Fibroblast of upper back skin (primary cell): Measurements from ENCODE around the gene GIPC1.
"Not testable (repeated sequence)": the region's sequence is repeated elsewhere in the genome, so short reads cannot be mapped to it uniquely, and the experiment has no call there.

Experiments used
- DNase-seq: peaks from one replicate; pipeline ENCODE4 v3.0.0-alpha.2; 2013

GIPC1 gene

DNA sequence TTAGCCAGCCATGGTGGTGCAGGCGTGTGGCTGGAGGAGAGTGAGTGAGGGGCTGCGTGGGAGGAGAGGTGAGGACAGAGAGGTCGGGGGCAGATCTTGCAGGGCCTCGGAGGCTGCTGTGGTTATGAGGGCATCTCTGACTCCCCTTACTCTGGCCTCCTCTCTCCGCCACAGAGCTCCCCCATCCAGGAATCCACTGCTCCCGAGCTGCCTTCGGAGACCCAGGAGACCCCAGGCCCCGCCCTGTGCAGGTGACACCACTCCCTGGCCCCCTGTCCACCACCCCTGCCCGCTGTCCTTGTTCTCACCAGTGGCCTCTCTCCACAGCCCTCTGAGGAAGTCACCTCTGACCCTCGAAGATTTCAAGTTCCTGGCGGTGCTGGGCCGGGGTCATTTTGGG, 28.5 kb downstream of the GIPC1 start:
- no peak for DNase-seq

DNA sequence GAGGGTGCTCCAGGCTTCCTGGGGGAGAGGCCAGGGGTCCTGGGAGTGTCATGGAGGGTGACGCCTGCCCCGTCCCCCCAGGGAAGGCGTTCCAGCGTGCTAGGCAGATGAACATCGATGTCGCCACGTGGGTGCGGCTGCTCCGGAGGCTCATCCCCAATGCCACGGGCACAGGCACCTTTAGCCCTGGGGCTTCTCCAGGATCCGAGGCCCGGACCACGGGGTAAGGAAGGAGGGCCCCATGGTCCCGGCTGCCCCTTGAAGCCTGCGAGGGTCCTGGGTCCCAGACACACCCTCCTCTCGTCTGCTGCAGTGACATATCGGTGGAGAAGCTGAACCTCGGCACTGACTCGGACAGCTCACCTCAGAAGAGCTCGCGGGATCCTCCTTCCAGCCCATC, 32.2 kb downstream of the GIPC1 start:
- DNase-seq: no peak

DNA sequence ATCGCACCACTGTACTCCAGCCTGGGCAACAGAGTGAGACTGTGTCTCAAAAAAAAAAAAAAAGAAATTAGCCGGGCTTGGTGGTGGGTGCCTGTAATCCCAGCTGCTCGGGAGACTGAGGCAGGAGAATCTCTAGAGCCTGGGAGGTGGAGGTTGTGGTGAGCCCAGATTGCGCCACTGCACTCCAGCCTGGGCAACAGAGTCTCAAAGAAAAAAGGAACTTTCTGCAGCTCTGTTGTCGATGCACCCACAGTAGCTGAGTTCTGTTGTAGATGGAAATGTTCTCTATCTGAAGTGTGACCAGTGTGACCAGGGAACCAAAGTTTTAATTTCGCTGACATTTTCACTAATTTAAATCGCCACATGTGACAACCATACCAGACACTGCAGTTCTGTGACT, 33.5 kb downstream of the GIPC1 start:
- DNase-seq: not testable (repeated sequence)

DNA sequence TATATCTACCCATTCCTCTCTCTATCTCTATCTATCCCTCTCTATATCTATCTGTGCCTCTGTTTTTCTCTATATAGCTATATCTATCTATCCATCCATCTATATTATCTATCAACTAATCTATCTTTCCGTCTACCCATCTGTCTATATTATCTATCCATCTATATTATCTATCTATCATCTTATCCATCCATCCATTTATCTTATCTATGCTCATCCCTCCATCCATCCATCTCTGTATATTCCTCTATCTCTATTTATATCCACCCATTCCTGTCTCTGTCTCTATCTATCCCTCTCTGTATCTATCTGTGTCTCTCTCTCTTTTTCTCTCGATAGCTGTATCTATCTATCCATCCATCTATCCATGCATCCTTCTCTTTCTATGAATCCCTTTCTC, 35.0 kb downstream of the GIPC1 start:
- no peak for DNase-seq

DNA sequence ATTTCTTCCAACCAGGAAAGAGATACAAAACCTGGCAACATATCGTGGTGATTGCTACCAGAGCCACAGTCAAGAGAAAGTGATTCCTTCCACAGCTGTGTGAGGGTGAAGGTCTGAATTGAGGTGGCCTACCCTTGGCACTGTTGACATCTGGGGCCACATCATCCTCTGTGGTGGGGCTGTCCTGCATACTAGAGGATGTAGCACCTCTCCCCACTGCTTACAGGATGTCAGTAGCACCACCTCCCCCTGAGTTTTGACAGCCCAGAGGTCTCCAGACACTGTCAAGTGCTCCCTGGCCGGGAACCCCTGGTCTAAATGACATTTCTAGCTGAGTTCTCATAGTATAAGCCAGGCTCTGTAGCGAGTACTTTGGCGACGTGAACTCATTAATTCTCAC, 36.2 kb downstream of the GIPC1 start:
- DNase-seq: no peak

DNA sequence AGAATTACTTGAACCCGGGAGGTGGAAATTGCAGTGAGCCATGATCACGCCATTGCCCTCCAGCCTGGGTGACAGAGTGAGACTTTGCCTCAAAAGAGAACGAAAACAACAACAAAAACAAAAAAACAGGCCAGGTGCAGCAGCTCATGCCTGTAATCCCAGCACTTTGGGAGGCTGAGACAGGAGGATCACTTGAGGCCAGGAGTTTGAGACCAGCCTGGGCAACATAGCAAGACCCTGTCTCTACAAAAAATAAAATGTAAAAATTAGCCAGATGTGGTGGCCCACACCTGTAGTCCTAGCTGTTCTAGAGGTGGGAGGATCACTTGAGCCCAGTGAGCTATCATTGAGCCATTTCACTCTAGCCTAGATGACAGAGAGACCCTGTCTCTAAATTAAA, 43.6 kb downstream of the GIPC1 start:
- DNase-seq: not testable (repeated sequence)

DNA sequence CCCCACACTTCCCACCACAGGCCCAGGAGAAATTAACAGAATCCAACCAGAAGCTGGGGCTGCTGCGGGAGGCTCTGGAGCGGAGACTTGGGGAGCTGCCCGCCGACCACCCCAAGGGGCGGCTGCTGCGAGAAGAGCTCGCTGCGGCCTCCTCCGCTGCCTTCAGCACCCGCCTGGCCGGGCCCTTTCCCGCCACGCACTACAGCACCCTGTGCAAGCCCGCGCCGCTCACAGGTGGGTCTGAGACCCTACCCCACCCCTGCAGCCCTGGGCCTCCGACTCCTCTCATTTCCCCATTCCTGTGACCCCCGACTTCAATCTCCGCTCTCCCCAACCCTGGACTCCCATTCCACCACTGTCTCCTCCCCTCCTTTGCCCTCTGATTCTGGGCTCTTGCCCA, 45.1 kb downstream of the GIPC1 start:
- no peak for DNase-seq

DNA sequence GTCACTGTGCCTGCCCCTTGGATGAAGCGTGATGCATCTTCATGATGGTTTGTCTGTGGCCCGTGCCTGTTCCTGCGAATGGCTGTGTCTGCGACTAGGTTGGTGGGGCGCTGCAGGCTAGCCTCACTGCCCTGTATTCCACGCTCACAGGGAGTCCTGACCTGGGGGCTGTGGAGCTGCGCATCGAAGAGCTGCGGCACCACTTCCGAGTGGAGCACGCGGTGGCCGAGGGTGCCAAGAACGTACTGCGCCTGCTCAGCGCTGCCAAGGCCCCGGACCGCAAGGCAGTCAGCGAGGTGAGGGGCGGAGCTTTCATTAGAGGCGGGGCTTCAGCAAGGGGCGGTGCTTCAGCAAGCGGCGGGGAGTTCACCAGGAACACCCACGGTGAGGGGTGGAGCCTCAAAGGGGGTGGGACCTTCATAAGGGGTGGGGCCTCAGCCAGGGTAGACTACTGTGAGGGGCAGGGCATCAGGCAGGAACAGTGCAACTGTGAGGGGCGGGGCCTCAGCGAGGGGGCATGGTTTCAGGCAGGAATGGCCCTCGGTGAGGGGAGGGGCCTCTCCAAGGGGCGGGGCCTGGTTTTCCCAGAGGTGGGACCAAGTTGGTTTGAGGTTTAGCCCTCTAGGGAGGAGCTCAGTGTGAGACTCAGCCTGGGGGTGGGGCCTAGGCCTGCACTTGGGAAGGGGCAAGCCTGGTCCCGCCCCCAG, 45.6 kb downstream of the GIPC1 start:
- no peak for DNase-seq

DNA sequence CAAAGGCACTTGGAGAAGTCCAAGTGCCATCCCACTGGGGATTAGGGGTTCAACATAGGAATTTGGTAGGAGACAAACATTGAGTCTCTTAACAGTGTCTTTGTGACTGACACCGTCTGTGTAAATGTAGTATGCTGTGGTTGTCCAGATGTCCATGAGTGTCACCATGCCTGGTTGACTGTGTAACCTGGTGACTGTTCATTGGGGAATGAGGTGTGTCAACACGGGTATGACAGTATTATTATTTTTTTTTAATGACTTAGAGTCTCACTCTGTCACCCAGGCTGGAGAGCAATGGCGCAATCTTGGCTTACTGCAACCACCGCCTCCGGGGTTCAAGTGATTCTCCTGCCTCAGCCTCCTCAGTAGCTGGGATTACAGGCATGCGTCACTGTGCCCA, 46.6 kb downstream of the GIPC1 start:
- no peak for DNase-seq

DNA sequence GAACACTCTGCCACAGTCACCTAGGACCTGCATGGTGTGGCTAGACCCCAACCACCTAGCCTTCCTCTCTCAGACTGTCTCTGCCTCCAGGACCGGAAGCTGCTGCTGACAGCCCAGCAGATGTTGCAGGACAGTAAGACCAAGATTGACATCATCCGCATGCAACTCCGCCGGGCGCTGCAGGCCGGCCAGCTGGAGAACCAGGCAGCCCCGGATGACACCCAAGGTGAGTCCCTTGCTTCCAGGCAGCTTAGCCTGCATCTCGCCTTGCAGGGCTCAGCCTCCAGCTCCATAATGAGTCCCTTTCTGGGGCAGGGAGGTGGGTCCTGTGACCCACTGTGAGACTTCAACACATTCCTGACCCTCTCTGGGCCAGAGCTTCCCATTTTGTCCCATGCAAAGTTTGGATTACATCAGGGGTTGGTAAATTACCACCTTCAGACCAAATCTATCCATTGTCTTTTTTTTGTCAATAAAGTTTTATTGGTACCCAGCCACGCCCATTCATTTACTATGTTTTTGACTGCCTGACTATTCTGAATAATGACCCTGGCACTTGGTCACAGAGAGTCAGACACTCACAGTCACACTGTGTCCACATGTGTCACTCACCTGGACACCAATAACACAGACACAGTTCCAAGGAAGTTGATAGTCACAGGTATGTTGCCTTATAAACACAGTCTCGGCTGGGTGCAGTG, 49.4 kb downstream of the GIPC1 start:
- DNase-seq: no peak

DNA sequence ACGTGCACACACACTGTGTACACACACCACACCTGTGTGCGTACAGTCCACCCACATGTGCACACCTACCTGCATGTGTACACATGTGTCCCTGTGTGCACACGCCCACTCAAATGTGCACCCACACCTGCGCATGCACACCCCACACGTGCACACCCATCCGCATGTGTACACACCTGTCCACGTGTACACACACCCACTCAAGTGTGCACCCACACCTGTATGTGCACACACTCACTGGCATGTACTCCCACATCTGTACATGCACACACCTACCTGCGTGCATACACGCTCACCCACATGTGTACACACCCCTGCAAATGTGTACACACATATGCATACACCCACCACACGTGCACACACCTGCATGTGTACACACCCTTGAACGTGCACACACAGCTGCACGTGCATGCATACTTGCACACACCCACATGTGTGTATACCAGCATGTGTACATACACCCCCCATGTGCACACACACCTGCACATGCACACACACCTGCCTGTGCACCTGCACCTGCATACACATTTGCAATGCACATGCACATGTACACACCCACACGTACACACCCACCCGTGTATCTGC, 52.2 kb downstream of the GIPC1 start:
- no peak for DNase-seq

DNA sequence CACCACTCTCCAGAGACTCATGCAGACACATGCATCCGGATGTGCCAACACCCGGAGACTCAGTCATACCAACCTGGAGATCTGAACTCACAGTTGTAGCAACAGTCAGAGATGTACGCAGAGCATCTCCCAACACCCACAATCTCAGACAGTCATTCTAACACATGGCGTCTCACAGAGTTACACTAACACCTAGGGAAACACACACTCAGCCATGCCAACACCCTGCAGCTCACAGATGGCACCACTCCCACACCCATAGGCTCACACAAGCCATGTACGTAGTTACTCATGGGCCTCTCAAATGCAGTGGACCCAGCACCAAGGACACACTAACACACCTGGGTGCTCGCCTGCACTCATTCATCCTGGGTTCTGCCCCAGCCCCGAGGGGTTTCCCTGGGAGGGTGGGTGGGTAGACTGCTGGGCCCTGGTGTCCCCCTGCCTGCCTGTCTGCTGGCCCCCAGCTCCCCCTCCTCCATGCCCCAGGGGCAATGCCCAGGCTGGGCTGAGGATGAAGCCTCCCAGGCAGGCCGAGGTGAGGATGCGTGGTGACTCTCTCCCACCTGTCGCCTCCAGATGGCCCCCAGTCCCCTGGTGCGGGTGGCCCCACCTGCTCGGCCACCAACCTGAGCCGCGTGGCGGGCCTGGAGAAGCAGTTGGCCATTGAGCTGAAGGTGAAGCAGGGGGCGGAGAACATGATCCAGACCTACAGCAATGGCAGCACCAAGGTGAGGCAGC, 52.9 kb downstream of the GIPC1 start:
- no peak for DNase-seq

DNA sequence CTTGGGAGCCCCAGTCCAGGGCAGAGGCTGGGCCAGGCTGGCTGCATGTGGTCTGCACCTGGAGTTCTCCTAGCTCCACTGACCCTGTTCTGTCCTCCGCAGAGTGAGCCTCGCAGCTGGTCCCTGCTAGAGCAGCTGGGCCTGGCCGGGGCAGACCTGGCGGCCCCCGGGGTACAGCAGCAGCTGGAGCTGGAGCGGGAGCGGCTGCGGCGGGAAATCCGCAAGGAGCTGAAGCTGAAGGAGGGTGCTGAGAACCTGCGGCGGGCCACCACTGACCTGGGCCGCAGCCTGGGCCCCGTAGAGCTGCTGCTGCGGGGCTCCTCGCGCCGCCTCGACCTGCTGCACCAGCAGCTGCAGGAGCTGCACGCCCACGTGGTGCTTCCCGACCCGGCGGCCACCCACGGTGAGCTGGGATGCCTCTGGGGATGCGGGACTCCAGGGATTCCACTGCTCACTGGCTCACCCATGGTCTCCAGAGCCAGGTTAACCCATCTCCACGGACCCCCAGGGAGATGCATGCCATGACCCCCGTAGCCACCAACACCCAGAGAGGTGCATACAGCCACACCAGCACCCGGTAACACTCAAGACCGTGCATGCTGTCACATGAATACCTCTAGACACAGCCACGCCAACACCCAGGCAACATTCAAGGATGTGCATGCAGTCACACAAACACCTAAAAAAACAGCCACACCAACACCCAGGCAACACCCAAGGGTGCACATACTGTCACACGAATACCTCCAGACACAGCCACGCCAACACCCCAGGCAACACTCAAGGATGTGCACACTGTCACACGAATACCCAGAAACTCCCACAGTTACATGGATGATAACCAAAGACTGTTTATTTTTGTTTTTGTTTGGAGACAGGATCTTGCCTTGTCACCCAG, 54.6 kb downstream of the GIPC1 start:
- DNase-seq: no peak

DNA sequence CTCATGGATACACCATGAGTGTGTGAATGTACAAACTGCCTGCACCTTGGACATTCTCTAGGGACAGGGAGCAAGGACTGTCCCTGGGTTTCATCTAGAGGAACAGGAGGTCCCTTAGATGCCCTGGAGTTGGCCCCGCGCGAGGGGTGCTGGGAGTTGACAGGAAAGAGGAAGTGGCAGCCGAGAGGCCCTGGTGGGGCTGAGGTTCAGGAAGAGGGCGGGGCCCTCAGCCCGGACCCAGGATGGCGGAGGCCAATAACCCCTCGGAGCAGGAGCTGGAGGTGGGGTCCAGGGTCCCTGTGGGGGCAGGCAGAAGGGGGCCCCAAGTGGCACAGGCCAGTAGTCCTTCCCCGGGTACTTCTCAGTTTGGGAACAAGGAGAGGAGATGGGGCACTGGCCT, 55.9 kb downstream of the GIPC1 start:
- no peak for DNase-seq

DNA sequence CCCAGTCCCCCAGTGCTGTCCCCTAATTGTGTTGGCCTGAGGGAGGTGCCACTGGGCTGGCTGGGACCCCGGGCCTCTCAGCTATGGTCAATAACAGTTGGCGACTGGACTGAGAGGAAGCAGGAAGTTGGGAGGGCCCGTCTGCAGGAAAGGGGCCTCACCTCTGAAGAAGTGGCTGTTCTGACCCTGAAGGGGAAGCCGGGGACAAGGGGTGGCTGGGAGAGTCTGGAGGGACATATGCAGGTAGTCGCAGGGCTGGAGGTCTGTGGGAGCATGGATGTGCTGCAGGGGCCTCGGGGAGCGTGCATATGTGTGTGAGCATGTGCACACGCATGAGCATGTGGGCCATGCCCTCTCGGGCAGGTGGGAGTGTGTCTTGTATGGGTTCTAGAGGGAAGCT, 56.9 kb downstream of the GIPC1 start:
- no peak for DNase-seq

DNA sequence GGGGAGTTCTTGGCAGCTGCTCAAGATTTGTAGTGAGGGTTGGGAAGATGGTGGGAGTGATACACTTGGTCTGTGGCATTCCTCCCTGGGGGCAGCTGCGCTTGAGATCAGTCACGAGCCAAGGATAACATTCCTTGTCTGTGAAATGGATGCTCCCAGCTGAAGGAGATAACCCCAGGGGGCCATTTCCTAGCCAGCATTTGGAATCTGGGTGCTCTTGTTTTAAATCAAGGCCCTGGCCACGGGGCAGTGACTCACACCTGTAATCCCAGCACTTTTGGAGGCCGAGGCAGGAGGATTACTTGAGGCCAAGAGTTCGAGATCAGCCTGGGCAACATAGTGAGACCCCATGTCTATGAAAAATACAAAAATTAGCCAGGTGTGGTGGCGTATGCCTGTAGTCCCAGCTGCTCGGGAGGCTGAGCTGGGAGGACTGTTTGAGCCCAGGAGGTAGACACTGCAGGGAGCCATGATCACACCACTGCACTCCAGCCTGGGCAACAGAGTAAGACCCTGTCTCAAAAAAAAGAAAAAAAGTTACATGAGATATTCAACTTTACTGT, 58.3 kb downstream of the GIPC1 start:
- peak; percentile 19 for DNase-seq

DNA sequence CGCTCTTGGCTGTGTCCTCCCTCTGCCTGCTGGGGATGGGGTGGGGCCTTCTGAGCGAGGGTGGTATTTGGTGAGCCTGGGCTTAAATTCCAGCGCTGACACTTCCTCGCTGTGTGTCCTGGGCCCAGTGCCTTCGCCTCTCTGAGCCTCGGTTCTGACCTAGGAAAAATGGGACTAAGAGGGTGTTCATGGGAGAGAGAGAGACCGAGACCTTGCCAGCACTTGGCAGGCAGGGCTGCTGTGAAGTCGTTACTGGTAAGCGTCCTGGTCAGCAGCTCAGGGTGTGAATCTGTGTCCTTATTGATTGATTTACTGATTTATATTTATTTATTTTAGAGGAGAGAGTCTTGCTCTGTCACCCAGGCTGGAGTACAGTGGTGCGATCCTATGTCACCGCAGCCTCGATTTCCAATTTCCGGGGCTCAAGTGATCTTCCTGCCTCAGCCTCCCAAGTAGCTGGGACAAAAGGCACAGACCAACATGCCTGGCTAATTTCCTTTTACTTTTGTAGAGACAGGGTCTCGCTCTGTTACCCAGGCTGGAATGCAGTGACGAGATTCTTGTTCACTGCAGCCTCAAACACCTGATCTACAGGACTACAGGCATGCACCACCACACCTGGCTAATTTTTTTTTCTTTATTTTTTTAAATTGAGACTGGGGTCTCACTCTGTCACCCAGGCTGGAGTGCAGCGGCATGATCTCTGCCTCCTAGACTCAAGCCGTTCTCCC, 60.4 kb downstream of the GIPC1 start:
- DNase-seq: no peak

DNA sequence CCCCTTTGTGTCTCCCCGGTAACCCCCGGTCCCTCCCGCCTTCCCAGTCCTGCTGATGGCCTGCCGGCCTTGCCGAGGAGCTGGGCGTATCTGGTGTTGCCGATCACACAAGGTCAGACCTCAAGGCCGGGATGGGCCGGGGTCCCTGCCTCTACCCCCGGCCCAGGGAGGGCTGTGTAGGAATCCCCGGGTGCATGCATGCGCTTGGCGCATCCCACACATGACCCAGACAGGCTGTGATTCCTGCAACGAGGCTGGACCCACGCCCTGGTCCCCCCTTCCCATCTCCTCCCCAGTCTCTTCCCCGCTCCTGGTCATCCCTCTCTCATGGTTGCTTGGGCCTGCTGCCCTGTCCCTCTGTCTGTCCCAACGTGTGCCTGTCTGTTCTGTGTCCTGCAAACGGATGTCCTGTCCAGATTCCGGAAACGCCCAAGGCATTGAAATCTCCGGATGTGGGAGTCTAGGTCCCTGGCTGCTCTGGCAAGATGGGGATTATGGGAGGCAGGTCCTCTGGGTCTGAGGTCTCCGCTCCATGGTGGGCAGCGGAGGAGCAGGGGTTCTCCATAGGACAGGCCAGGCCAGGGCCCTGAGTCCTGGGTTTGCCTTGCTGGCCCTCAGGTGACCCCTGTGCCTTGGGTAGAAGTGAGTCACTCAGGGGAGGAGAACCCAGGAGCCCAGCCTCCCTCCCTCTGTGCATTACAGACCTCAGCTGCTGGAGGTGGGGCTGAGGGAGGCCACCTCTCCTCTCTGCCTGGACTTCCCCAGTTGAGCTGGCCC, 61.2 kb downstream of the GIPC1 start:
- peak; percentile 40 for DNase-seq

DNA sequence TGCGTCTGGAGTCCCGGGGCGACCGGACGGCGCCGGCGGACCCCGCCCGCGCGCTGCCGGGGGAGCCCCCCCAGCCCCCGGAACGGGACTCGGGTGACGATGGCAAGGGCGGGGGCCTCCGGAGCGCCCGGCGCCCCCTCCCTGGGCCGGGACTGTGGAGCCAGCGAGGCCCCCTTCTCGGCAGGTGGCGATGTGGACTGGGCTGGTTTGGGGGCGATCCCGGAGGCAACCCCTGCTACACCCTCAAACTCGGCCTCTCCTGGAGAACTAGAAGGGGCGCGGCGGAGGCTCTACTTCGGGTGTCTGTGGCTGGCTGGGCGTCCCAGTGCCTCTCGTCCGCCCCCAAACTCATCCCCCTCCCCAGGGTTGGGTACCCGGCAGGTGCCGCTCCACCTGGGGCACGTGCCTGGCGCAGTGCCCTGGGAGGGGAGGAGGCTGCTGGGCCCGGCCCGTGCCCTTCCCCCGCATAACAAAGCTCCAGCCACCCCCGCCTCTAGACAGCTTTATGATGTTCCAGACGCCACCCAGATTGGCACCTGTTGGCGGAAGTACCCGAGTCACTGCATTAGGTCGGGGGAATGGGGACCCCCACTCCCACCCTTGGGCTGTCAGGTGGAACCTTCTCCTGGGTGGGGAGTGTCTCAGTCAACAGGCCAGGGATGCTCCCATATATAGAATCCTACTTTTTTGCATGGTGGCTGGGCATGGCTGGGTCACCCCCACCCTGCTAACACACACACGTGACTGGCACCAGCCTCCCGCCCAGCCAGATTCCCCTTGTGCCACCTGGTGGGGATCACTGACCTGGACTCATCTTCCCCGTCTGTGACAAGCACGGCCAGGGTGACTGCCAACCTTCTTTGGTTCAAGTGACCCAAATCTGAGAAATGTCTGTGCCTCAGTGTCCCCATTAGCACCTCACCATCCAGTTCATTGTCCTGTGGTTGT, 62.1 kb downstream of the GIPC1 start:
- DNase-seq: no peak
